Suppressor macrophage (primary cell): ENCODE results near the gene PHOX2A.
"Not testable (repeated sequence)": the region's sequence is repeated elsewhere in the genome, so short reads cannot be mapped to it uniquely, and the experiment has no call there.

ENCODE experiments used
- DNase-seq, 4 experiments: peaks; one replicate each; pipeline ENCODE4 v3.0.0-alpha.2; 2020 to 2022

The PHOX2A gene

DNA sequence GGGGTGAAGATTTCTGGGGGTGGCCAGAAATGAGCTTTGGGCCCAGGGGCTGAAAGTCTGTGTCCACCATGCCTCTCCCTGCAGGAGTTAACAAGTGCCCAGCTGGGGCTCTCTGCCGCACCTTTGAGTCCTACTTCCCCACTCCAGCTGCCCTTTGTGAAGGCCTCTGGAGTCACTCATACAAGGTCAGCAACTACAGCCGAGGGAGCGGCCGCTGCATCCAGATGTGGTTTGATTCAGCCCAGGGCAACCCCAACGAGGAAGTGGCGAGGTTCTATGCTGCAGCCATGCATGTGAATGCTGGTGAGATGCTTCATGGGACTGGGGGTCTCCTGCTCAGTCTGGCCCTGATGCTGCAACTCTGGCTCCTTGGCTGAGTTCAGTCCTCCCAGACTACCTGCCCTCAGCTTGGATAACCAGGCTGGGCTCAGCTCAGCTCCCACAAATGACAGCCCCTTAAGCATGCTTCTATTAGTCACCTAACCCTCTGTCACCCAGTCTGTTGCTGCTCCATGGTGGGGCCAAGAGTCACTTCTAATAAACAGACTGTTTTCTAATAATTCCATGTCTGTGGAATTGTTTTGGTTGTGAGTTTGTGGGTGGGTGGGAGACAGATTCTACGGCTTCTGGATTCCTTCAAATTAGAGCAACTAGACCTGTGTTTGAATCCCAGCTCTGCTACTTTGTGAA is 22.4 kb downstream of the PHOX2A start:
- peak; percentile 71 to 83 (median 80) for DNase-seq

GRCh38 chr11:72220696-72221363 is 23.1 kb downstream of the PHOX2A start:
- no peak for DNase-seq

GRCh38 chr11:72218251-72218745 is 25.7 kb downstream of the PHOX2A start:
- no peak for DNase-seq

- peak; percentile 37 to 80 (median 64) for DNase-seq
Observed at GRCh38 chr11:72217841-72218240, 26.1 kb downstream of the PHOX2A start.

DNA sequence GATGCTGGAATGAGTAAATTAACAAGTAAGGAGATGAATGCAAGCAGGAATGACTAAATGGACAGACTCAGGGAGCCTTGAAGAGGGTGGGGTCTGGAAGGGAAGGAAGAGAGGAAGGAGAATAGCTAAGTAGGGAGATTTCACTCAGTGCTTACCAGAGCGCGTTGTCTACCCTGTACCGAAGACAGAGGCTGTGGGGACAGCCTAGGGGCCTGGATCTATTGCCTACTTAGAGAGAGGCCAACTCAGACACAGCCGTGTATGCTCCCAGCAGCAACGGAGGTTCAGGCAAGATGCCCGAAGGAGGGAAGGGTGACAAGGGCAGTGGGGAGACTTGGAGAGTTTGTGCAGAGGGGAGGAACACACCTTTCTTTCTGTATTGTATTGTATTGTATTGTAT is 27.3 kb downstream of the PHOX2A start, which contains the start of gene FOLR2:
FOLR2 (plus strand) TSS at position 157 of the 400 bp plus-strand sequence. CDS start 1,791 bp downstream, outside the sequence.
- no peak for DNase-seq

DNA sequence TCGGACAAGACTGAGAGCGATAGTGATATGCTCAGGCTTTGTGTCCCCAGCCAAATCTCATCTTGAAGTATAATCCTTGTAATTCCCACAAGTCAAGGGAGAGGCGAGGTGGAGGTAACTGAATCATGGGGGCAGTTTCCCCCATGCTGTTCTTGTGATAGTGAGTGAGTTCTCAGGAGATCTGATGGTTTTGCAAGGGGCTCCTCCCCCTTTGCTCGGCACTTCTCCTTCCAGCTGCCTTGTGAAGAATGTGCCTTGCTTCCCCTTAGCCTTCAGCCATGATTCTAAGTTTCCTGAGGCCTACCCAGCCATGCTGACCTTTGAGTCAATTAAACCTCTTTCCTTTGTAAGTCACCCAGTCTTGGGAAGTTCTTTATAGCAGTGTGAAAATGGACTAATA is 34.9 kb downstream of the PHOX2A start:
- peak; percentile 74 to 89 (median 88) for DNase-seq

- DNase-seq = peak; percentile 59 to 78 (median 65)
Observed at GRCh38 chr11:72208281-72208680, 35.7 kb downstream of the PHOX2A start.

DNA sequence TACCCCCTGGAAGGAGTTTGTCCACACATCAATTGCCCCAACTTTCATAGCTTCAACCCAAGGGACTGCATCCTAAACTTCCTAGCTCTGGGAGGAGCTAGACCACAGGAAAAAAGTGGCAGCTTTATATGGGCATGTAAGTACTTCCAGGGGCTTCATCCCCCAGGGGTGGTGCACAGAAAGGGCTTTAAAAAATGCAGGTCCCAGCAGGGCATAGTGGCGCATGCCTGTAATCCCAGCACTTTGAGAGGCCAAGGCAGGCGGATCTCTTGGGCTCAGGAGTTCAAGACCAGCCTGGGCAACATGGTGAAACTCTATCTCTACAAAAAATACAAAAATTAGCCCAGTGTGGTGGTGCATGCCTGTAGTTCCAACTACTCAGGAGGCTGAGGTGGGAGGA is 37.2 kb downstream of the PHOX2A start:
- DNase-seq = not testable (repeated sequence)

GRCh38 chr11:72204886-72205285 is 39.1 kb downstream of the PHOX2A start:
- peak in 2 of 4 experiments; percentile 41 to 57 for DNase-seq

DNA sequence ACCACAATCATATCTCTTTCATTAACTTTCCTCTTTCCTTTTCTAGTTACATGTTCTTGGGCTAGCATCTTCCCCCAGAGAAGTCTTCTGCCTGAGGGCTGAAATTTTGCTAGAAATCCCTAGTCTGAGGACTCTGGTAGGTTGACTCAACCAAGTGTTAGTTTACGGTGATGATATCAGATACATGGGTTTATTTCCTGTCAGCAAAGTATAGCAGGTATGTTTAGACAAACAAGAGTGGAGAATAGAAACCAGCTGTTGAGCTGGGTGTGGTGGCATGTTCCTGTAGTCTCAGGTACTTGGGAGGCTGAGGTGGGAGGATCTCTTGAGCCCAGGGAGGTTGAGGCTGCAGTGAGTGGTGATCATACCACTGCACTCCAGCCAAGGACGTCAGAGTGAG is 40.8 kb downstream of the PHOX2A start:
- no peak for DNase-seq

- DNase-seq = no peak
Observed at GRCh38 chr11:72202571-72202970, 41.4 kb downstream of the PHOX2A start.

GRCh38 chr11:72201445-72201844 is 42.5 kb downstream of the PHOX2A start:
- DNase-seq = not testable (repeated sequence)

- peak in 1 of 4 experiments; percentile 19 for DNase-seq
Observed at GRCh38 chr11:72195518-72196270, 48.3 kb downstream of the PHOX2A start.

GRCh38 chr11:72191961-72192381 is 52.0 kb downstream of the PHOX2A start, which contains the start of gene FOLR1:
Gene FOLR1, plus strand, starts transcription at chr11:72192140. Its CDS starts 34 bp downstream, at chr11:72192174.
- peak; percentile 36 to 63 (median 56) for DNase-seq

DNA sequence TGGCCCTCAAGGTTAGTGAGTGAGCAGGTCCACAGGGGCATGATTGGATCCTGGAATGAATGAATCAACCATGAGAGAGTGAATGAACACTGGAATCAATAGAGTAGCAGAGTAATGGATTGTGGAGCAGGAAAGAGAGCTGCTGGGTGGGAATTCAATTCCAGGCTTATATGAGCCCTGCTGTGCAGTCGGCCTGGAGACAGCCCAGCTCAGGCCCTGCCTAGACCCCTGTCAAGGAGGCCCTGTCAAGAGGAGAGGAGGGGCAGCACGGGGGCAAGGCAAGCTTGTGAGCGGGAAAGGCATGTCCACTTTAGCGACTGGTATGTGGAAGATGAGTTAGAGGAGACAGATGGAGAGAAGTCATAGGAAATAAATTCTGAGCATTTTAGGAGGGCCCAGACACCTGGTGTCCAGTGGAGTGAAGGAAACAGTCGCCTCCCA is 53.3 kb downstream of the PHOX2A start:
- DNase-seq = no peak

DNA sequence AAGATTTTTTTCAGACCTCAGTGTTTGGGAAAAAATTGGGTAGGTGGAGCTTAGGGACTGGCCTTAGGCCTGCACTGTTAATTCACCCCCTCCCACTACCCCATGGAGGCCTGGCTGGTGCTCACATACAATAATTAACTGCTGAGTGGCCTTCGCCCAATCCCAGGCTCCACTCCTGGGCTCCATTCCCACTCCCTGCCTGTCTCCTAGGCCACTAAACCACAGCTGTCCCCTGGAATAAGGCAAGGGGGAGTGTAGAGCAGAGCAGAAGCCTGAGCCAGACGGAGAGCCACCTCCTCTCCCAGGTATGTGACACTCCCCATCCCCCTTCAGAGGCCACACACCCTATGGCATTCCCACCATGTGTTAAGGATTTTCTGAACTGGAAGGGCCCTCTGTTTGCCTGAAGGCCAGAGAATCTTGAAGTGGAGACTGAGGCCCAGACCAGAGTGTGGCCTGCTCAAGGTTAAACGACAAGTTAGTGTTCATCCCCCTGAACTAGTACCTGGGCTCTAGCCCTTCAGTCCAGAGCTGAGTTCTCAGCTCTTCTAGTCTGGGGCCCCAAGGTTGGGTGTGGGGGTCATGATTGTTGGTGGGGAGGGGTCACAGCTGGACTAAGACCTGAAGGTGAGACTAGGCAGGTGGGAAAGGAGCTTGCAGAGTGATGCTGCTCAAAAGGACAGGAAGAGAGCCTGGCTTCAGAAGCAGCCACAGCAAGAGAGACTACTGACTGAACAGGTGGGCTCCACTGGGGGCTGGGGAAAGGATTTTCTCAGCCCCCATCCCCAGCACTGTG is 54.3 kb downstream of the PHOX2A start:
- DNase-seq = no peak
